ENCODE measurements around the gene GUCY2D.

DNA sequence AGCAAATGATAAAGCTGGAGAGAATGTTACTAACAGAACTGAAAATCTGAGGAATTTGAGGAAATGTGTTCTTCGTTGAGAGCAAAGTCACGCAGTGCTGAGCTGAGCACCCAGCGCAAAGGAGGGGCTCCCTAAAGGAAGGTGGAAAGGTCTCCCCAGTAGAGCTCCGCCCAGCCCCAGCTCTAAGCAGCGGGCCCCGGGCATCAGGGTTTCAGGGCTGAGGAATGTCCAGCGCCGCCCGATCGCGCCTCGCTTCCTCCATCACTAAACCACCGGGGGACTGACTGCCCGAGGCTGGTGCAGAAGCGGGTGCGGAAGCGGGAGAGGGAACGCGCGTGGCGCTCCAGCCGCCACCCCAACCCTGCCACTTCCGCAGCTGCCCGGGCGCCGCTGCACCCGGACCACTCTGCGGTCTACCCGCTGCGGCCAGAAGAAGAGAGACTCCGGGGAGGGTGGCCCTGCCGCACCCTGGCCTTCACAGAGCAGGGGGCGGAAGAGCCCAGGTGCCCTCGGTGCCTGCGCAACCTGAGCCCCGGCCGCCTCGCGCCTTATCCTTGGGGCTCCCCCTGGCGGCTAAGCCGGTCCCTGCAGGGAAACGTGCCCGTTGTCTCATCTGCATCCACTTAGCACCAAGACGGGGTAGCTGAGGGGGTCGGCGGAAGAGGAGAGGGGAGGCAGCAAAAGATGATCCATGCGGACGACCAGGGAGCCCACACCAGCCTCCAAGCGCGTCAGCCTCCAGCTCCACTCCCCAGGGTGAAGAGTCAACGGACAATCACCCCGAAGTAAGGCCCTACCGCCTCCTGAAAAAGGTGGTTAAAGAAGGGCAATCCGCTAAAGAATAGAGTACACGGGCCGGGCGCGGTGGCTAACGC lies 12.4 kb upstream of the GUCY2D start:
- TF ChIP-seq, protein P1, sequence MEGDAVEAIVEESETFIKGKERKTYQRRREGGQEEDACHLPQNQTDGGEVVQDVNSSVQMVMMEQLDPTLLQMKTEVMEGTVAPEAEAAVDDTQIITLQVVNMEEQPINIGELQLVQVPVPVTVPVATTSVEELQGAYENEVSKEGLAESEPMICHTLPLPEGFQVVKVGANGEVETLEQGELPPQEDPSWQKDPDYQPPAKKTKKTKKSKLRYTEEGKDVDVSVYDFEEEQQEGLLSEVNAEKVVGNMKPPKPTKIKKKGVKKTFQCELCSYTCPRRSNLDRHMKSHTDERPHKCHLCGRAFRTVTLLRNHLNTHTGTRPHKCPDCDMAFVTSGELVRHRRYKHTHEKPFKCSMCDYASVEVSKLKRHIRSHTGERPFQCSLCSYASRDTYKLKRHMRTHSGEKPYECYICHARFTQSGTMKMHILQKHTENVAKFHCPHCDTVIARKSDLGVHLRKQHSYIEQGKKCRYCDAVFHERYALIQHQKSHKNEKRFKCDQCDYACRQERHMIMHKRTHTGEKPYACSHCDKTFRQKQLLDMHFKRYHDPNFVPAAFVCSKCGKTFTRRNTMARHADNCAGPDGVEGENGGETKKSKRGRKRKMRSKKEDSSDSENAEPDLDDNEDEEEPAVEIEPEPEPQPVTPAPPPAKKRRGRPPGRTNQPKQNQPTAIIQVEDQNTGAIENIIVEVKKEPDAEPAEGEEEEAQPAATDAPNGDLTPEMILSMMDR (IDR thresholded peaks at IDR 0.05) = peak; percentile 90 to 98 (median 93)
- no peak for TF ChIP-seq POLR2A (IDR thresholded peaks at IDR 0.05)
- TF ChIP-seq POLR2AphosphoS5 (IDR thresholded peaks at IDR 0.05; ENCODE audit: insufficient read depth in 1 of 2, low read depth in 1 of 2) = peak in 1 of 2 donors; percentile 62
